RPMI7951 (cell line): ENCODE data around the gene NAT10. TPM values are rescaled to one million over a fixed set of nuclear protein-coding genes. Genes with fewer than 3 reads are reported as not detected.

Experiments
- DNase-seq: peaks from one replicate; pipeline ENCODE4 v3.0.0-alpha.2; 2012; ENCODE audit warnings: low read depth
- total RNA-seq: library from RNA; depleted of rRNA; stranded (reverse); fragments of >200 nt; shearing (Covaris generic); gene quantifications from 2 replicates; pipeline ENCODE4 v1.2.3, GENCODE V29; 2014; rRNA removed

The NAT10 gene
- total RNA-seq, 1 experiment from 2014 or later: 20.7 TPM

DNA sequence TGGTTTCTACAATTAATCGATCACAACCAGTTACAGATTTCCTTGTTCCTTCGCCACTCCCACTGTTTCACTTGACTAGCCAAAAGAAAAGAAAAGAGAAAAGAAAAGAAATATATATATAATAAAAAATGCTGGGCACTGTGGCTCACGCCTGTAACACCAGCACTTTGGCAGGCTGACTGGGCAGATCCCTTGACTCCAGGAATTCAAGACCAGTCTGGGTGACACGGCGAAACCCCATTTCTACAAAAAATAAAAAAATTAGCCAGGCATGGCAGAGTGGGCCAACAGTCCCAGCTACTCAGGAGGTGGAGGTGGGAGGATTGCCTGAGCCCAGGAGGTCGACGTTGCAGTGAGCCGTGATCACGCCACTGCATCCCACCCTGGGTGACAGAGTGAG lies 83.8 kb downstream of the NAT10 start:
- no peak for DNase-seq

DNA sequence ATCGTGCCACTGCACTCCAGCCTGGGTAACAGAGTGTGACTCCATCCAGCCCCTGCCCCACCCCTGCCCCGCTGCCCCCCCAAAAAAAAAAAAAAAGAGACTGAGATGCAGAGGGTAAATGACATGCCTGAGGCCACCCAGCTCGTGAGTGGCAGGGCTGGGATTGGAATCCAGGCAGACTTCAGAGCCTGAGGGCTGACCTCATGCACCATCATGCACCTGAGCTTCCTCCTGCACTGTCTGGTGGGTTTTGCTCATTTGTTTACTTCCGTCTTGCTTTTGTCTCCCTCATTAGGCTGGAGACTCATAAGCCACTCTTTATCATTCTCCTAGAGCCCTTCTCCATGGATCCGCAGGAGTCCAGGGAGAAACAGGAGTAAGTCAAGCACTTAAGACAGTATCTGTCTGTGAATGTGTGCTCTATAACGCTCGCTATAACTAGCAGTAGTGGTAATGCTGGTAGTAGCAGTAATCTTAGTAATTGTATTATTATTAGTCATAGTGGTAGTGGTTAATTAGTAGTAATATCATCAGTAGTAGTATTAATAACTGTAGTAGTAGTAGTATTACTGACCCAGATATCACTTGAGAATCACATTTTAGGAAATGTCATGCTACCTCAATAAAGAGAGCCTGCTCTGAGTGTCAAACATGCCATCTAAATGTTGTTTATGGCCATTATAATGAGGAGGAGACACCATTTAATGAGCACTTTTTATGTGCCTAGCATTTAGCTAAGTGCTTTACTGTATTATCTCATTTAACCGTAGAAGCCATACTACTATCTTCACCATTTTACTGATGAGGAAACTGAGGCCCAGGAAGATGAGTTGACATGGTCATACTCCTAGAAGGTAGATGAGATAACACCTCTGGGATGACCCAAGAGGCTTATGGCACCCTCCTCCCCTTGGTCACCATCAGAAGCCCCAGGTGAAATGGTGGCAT lies 85.0 kb downstream of the NAT10 start:
- no peak for DNase-seq

DNA sequence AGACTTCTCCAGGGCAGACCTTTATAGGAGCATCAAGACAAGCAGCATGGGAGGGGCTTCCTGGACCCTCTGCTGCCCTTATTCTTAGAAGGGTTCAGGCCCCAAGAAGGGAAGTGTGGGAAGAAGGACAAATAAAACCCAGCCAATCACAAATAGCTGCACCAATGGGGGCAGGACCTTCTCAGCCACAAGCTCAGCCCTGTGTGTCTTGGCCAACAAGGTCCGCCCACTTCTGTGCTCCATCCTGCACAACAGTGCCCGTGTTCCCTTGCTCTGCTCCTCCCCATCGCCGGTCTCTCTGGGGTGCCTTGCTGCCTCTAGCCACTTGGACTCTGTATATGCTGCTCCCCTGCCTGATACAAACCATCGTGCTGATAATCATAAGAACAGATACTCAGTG lies 86.1 kb downstream of the NAT10 start:
- DNase-seq: no peak

DNA sequence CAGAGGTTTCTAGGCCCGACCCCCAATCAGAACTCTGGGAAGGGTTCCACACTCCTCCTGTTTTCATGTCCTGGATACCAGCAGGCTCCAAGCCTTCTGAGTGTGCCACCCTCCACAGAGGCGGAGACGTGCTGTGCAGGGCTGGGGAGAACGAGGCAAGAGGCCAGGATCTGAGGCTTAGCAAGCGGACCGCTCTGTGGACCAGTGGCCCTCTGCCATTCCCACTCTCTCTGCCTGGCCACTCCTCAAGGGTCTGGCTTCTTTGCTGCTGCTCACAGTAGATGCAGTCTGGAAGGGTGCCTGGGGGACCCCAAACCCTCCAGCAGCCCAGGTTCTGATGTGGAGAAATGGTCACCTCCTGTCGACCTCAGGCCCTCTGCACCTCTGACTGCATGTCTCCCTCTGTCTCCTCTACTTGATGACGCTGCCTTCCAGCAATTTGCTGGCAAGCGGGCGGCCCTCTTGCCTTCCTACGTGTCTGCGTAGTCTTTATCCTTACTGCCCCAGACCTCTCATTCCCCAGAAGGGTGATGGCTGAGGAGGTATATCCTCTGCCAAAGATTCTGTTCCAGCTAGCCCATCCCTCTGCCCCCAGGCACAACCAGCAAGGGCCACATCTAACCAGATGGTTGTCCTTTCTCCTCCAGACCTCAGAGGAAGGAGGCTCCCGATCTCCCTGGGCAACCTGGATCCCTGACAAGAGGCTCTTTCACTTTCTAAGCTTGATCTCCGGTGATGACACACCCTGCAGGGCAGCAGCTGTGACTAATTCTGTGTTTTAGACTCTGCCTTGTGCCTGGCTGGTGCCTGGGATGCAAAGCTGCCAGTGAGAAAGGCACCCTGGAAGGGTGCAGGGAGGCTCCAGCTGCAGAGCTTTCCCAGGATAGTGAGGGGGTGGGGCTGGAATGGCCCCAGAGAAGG lies 87.3 kb downstream of the NAT10 start:
- peak; percentile 99 for DNase-seq

DNA sequence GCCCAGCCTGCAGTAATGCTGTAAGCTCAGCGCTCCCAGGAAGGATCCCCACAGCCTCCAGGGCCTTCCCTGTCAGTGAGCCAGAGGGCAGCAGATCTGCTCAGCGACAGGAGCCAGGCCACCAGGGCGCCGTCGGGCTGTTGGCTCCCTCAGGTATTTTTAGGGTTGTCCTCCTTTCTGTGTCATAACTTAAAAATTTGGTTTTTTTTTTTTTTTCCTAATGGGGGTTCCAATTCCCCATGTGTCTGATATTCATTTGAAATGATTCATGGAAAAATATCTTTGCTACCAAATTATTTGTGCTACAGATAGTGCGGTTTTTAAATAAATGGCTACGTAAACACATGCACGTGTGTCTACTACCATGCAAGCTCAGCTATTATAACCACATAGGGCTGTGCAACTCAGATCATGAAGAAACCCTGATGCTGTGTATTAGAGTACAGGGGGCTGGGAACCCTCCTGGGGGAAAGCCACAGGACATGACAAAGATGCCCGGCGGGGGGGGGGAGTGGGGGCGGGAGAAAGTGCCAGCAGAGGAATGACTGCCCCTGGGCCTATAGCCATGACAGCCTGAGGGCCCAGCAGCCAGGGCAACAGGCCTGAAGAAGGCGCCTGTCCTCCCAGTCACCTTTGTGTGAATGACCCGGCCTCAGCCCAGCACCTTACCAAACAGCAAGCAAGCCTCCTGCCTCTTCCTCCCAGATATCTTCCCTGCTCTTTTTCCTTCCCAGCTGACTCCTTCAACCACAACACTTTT lies 89.3 kb downstream of the NAT10 start:
- no peak for DNase-seq

Other genes starting within 250 kb of the NAT10 start
- 0.12 and 0.59 TPM in 2 replicates for gene LMO2, start 213.6 kb upstream of the NAT10 start, total RNA-seq
- gene CAPRIN1, start 53.9 kb upstream of the NAT10 start, total RNA-seq: 139 and 165 TPM in 2 replicates